ENCODE measurements around the gene ABCA4. TPM values are rescaled to one million over a fixed set of nuclear protein-coding genes. Genes with fewer than 3 reads are reported as not detected.

Gene ABCA4
- total RNA-seq, 1 experiment from 2014 or later = 1.5 TPM

GRCh38 chr1:94110021-94110761, 10.8 kb downstream of the ABCA4 start:
- intact Hi-C loops (cut with micrococcal nuclease; ENCODE audit: unreplicated experiment) = no loop called here
- TF ChIP-seq CTCF (IDR thresholded peaks at IDR 0.05) = no peak
- TF ChIP-seq TCF7L2 (IDR thresholded peaks at IDR 0.05; ENCODE audit: low read depth, low read length) = no peak
- TF ChIP-seq POLR2AphosphoS5 (IDR thresholded peaks at IDR 0.05; ENCODE audit: low read depth, low read length) = no peak
- TF ChIP-seq SIN3A (IDR thresholded peaks at IDR 0.05; ENCODE audit: borderline replicate concordance, insufficient read depth, low read depth, low read length) = no peak
- no peak for TF ChIP-seq REST (IDR thresholded peaks at IDR 0.05; ENCODE audit: insufficient read depth in 1 of 2, low read depth in 2 of 2, low read length in 1 of 2)
- CTCF ChIA-PET = no interaction called here
- H3K9me3 ChIP-seq (ENCODE audit: control insufficient read depth, insufficient read depth, low read depth, low read length) = no peaks in the 10 kb centered on the region
- in situ Hi-C loops (cut with HindIII; ENCODE audit: low pct_unique_long_range_greater_than_20kb, low sequenced_read_pairs) = no loop called here
- no peak overlapping the region for H3K4me3 ChIP-seq (ENCODE audit: low read depth in 2 of 2, low read length in 2 of 2)
- H3K27ac ChIP-seq (ENCODE audit: low read length) = peak overlapping the region; percentile 23; the same call in 1 of the 2 replicates
- peaks cover 9% of the 10 kb centered on the region for H3K4me1 ChIP-seq (ENCODE audit: control insufficient read depth, insufficient read depth, low read length)
- H3K36me3 ChIP-seq (ENCODE audit: control insufficient read depth, insufficient read depth, low read length) = no peaks in the 10 kb centered on the region
- BruUV-seq (replicated peaks) = no TSS peak
- DNase-seq (ENCODE audit: low read depth, low spot score) = no peak
- POLR2A ChIA-PET = no interaction called here
- no peak for ATAC-seq
- H3K27me3 ChIP-seq (ENCODE audit: control insufficient read depth, insufficient read depth, low read length) = no peaks in the 10 kb centered on the region

DNA sequence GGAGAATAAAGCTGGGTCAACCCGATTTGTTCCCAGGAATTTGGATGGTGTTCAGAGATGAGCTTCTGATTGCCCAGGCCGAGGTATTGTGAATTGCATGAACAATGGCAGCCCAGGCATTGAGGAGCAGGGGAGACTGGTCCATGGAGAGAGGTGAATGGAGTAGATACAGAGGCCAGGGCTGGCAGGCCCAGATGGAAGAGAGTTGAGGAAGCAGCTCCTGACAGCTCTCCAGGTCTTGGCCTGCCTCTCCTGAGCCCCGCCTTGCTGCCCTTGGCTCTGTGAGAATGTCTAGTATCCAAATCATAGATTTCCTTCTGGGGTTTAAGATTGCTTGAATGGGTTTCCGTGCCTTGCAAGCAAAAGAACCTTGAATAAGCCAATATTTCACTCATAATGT, 11.5 kb downstream of the ABCA4 start:
- intact Hi-C loops (cut with micrococcal nuclease; ENCODE audit: unreplicated experiment) (no loop called here), in situ Hi-C loops (cut with HindIII; ENCODE audit: low pct_unique_long_range_greater_than_20kb, low sequenced_read_pairs) (no loop called here)
- Histone ChIP-seq H3K4me1 (ENCODE audit: control insufficient read depth, insufficient read depth, low read length) (peaks cover 11% of the 10 kb centered on the region), H3K36me3 (ENCODE audit: control insufficient read depth, insufficient read depth, low read length) (no peaks in the 10 kb centered on the region), H3K4me3 (ENCODE audit: low read depth in 2 of 2, low read length in 2 of 2) (no peak overlapping the region), H3K27ac (ENCODE audit: low read length) (no peak overlapping the region), H3K27me3 (ENCODE audit: control insufficient read depth, insufficient read depth, low read length) (no peaks in the 10 kb centered on the region), H3K9me3 (ENCODE audit: control insufficient read depth, insufficient read depth, low read depth, low read length) (no peaks in the 10 kb centered on the region)
- BruUV-seq (replicated peaks) = no TSS peak
- DNase-seq (ENCODE audit: low read depth, low spot score) (no peak), ATAC-seq (no peak)
- ChIA-PET POLR2A (interaction anchor here (0.5 kb wide), 1 partner anchor 31 kb away, joined by 3 read pairs; no protein-coding TSS in a partner anchor), CTCF (no interaction called here)
- TF ChIP-seq POLR2AphosphoS5 (IDR thresholded peaks at IDR 0.05; ENCODE audit: low read depth, low read length) = no peak
- no peak for TF ChIP-seq CTCF (IDR thresholded peaks at IDR 0.05)
- TF ChIP-seq TCF7L2 (IDR thresholded peaks at IDR 0.05; ENCODE audit: low read depth, low read length) = no peak
- TF ChIP-seq SIN3A (IDR thresholded peaks at IDR 0.05; ENCODE audit: borderline replicate concordance, insufficient read depth, low read depth, low read length) = no peak
- TF ChIP-seq REST (IDR thresholded peaks at IDR 0.05; ENCODE audit: insufficient read depth in 1 of 2, low read depth in 2 of 2, low read length in 1 of 2) = no peak

Data from Panc1 (cell line).